K562 (cell line): ENCODE measurements around the gene RNF25. TPM values are rescaled to one million over a fixed set of nuclear protein-coding genes. Genes with fewer than 3 reads are reported as not detected.

ENCODE experiments used
- ATAC-seq: fragments of 200-7000 bp; cut with Tn5 transposase; 3 replicates; pipeline ENCODE4 v1.9.1; 2020; ENCODE audit warnings: moderate library complexity
- BruUV-seq: library from RNA; stranded (reverse); fragments of 400-500 nt; replicated peaks from 2 replicates; lab custom pipeline; 2021; lab: Mats Ljungman, UMichigan
- CTCF ChIA-PET: fragments of 300-600 bp; formaldehyde crosslinking; extraction: SDS; loops from one replicate; lab custom pipeline; 2021; ENCODE audit warnings: low intra/inter-chr PET ratio; lab: Yijun Ruan, JAX
- POLR2A ChIA-PET: fragments of 300-600, 350-650 bp; sonication (Branson Sonifier 250); formaldehyde crosslinking; extraction: SDS; loops from one replicate; lab custom pipeline; 2021; ENCODE audit warnings: antibody characterized with exemption, inconsistent platforms; lab: Yijun Ruan, JAX
- DNase-seq, 4 experiments: peaks; one replicate each; pipeline versions ENCODE4 v3.0.0 to v3.0.0-alpha.2; 2011 to 2018; ENCODE audit warnings: low spot score in 3 of 4, mixed read lengths in 3 of 4; ENCODE audit errors: extremely low read depth in 1 of 4
- FAIRE-seq: peaks from 2 replicates; lab custom pipeline; 2011; peaks lifted over from hg19 to GRCh38; lab: Jason Lieb, UNC
- H2AFZ ChIP-seq: 2 replicates; pipeline ENCODE4 v1.6.0; 2011; ENCODE audit warnings: low read depth, low read length, control low read depth, inconsistent platforms
- H3K27ac ChIP-seq: fragments of 200-600 bp; 3 replicates; pipeline ENCODE4 v1.8.0; 2011; ENCODE audit warnings: low read depth, mild to moderate bottlenecking, control low read depth, inconsistent platforms, low read length, moderate library complexity, mixed read lengths; ENCODE audit errors: extremely low read depth
- H3K27me3 ChIP-seq, 2 experiments: fragments of 300-600 bp in 1 of 2; 2 replicates in 1 of 2; 3 replicates in 1 of 2; pipeline versions ENCODE4 v1.6.0 to v1.8.0; 2011; ENCODE audit warnings: inconsistent platforms in 2 of 2, low read length in 2 of 2, mild to moderate bottlenecking in 1 of 2, mixed read lengths in 1 of 2, moderate library complexity in 1 of 2; ENCODE audit not compliant: control insufficient read depth in 2 of 2, insufficient read depth in 2 of 2
- H3K36me3 ChIP-seq: fragments of 300-600 bp; 3 replicates; pipeline ENCODE4 v1.8.0; 2011; ENCODE audit warnings: mild to moderate bottlenecking, low read length, inconsistent platforms; ENCODE audit not compliant: control insufficient read depth, insufficient read depth
- H3K4me1 ChIP-seq, 2 experiments: fragments of 200-600 bp in 1 of 2; replicated peaks in 1 of 2; 2 replicates in 1 of 2; 3 replicates in 1 of 2; pipeline versions ENCODE4 v1.5.1 to v1.8.0; 2011; ENCODE audit warnings: inconsistent platforms in 2 of 2, low read length in 2 of 2, mild to moderate bottlenecking in 1 of 2, mixed read lengths in 1 of 2, moderate library complexity in 1 of 2; ENCODE audit not compliant: control insufficient read depth in 2 of 2, insufficient read depth in 2 of 2
- H3K4me2 ChIP-seq: 2 replicates; pipeline ENCODE4 v1.6.1; 2011; ENCODE audit warnings: low read length, control low read depth, inconsistent platforms, mixed read lengths; ENCODE audit not compliant: insufficient read depth
- H3K4me3 ChIP-seq: fragments of 200-600 bp; sonication (generic), shearing (Covaris generic); 2 replicates; pipeline ENCODE4 v1.5.1; 2016; ENCODE audit warnings: control low read depth, inconsistent platforms
- H3K79me2 ChIP-seq: fragments of 200-600 bp; 3 replicates; pipeline ENCODE4 v1.8.0; 2011; ENCODE audit warnings: low read length, inconsistent platforms; ENCODE audit not compliant: control insufficient read depth, insufficient read depth
- H3K9ac ChIP-seq, 2 experiments: 2 replicates each; pipeline versions ENCODE4 v1.6.0 to v1.6.1; 2011; ENCODE audit warnings: low read depth in 2 of 2, low read length in 2 of 2, control low read depth in 1 of 2, inconsistent platforms in 1 of 2, mild to moderate bottlenecking in 1 of 2, mixed read lengths in 1 of 2; ENCODE audit not compliant: insufficient read depth in 1 of 2
- H3K9me1 ChIP-seq: one replicate; pipeline ENCODE4 v1.6.0; 2011; ENCODE audit warnings: inconsistent platforms, mild to moderate bottlenecking, low read length, moderate library complexity; ENCODE audit not compliant: control insufficient read depth, insufficient read depth
- H3K9me3 ChIP-seq: replicated peaks from 2 replicates; pipeline ENCODE4 v1.5.1; 2011; ENCODE audit warnings: low read depth, low read length, inconsistent platforms; ENCODE audit not compliant: control insufficient read depth, insufficient read depth
- H4K20me1 ChIP-seq: replicated peaks from 2 replicates; pipeline ENCODE4 v1.6.1; 2011; ENCODE audit warnings: low read length, inconsistent platforms, mixed read lengths; ENCODE audit not compliant: control insufficient read depth, insufficient read depth
- CCNT2 ChIP-seq: IDR thresholded peaks from 2 replicates; pipeline ENCODE4 v1.6.1; 2011; ENCODE audit warnings: borderline replicate concordance, low read depth, mild to moderate bottlenecking, moderate library complexity, mixed read lengths, low read length; ENCODE audit not compliant: insufficient read length; ENCODE audit errors: extremely low read depth
- ERF ChIP-seq: fragments of 450-650 bp; formaldehyde crosslinking; IDR thresholded peaks from 2 replicates; pipeline ENCODE4 v1.4.0; 2020; ENCODE audit warnings: mild to moderate bottlenecking, mixed read lengths
- RBFOX2 ChIP-seq: fragments of 200-400 bp; formaldehyde crosslinking; IDR thresholded peaks from 2 replicates; pipeline ENCODE4 v1.6.1; 2017; ENCODE audit warnings: low read depth, mild to moderate bottlenecking, low read length, moderate library complexity
- RFX5 ChIP-seq: IDR thresholded peaks from 2 replicates; pipeline ENCODE4 v1.6.1; 2011; ENCODE audit warnings: low read depth, mild to moderate bottlenecking, improper control_type of control experiment, low read length
- ZBTB17 ChIP-seq: fragments of 450-650 bp; formaldehyde crosslinking; IDR thresholded peaks from 2 replicates; pipeline ENCODE4 v1.4.0; 2020; ENCODE audit warnings: mild to moderate bottlenecking
- WGBS: fragments of 100-300 bp; shearing (Covaris generic); methylation state at CpG from one replicate; pipeline ENCODE4 v1.1.6; 2016; ENCODE audit warnings: low coverage, mixed read lengths; ENCODE audit not compliant: insufficient coverage; ENCODE audit errors: missing lambda C conversion rate; 5-methylcytosine and 5-hydroxymethylcytosine counted together
- in situ Hi-C: fragments of 300-500 bp; cut with MboI; formaldehyde crosslinking; loops from 4 replicates; pipeline ENCODE4 v1.15.0; 2018; ENCODE audit warnings: inconsistent platforms, mixed read lengths
- intact Hi-C: fragments of 100-400 bp; cut with micrococcal nuclease; formaldehyde crosslinking; loops from 2 replicates; pipeline ENCODE4 v1.14.2; 2022
- polyA plus RNA-seq, 8 experiments: library from polyadenylated mRNA; depleted of rRNA in 4 of 8; stranded (reverse) in 5 of 8; unstranded in 3 of 8; fragments of >200 nt; fragmentation: Nextera tagmentation in 2 of 8; fragmentation: Illumina TruSeq in 1 of 8; extraction: Ambion mirVana in 2 of 8; extraction: Trizol in 1 of 8; gene quantifications; 2 replicates each; pipeline versions ENCODE4 v1.2.1 to v1.2.3, GENCODE V29; 2011 to 2014; ENCODE audit warnings: inconsistent platforms in 1 of 8, missing spikeins in 1 of 8
- total RNA-seq, 7 experiments: library from RNA; depleted of rRNA in 6 of 7; stranded (reverse); fragments of >200 nt in 6 of 7; fragmentation: Illumina TruSeq in 2 of 7; extraction: Trizol in 2 of 7; gene quantifications; 2 replicates each; pipeline versions ENCODE4 v1.2.1 to v1.2.3, GENCODE V29; 2011 to 2021; ENCODE audit warnings: low replicate concordance in 1 of 7

Gene RNF25
- total and polyA plus RNA-seq, 9 of the 15 experiments (the other 6 are each of a cell fraction or from before 2014, with no cell fraction given) = 2.3 to 49.8 (median 20.5) TPM

- Histone ChIP-seq H3K27ac (no peak overlapping the region), H2AFZ (no peak overlapping the region), H3K9me3 (no peaks in the 10 kb centered on the region), H3K36me3 (peaks cover 82% of the 10 kb centered on the region), H4K20me1 (no peaks in the 10 kb centered on the region), H3K9ac (no peak overlapping the region), H3K79me2 (0 out of 3 replicates have a peak, but pooled peaks cover 4% of the 10 kb centered on the region), H3K27me3 (no peaks in the 10 kb centered on the region), H3K4me1 (no peaks in the 10 kb centered on the region), H3K4me3 (no peak overlapping the region), H3K4me2 (no peak overlapping the region), H3K9me1 (no peaks in the 10 kb centered on the region)
- ChIA-PET POLR2A (interaction anchor here (0.6 to 3.7 kb wide), 3 partner anchors 15 to 374 kb away, joined by 3 to 10 read pairs (median 5); partner anchors contain the start of genes AAMP, BCS1L, PNKD and ZNF142), CTCF (no interaction called here)
- TF ChIP-seq RFX5 (no peak), ERF (CRISPR knock-in tag) (no peak), ZBTB17 (CRISPR knock-in tag) (no peak)
- intact Hi-C loops = loop anchor here (10.0 kb wide), 2 partner anchors 239 to 369 kb away; partner anchors contain the start of genes AAMP and PNKD
- in situ Hi-C loops = no loop called here
- BruUV-seq = no TSS peak
- no peak for FAIRE-seq
- no peak for ATAC-seq
- WGBS = 96% methylated on average over 8 of the region's 10 CpGs
- no peak for DNase-seq
Observed at GRCh38 chr2:218643751-218644310, 28.0 kb downstream of the RNF25 start.

GRCh38 chr2:218642786-218643185 is 29.0 kb downstream of the RNF25 start:
- FAIRE-seq (no peak), DNase-seq (no peak), ATAC-seq (no peak)
- no TSS peak for BruUV-seq
- H3K9ac ChIP-seq = no peak overlapping the region
- no peaks in the 10 kb centered on the region for H3K4me1 ChIP-seq
- no peak overlapping the region for H3K4me3 ChIP-seq
- POLR2A ChIA-PET = interaction anchor here (3.7 kb wide), 1 partner anchor 16 kb away, joined by 10 read pairs; the partner anchor contains the start of genes BCS1L and ZNF142
- 86% methylated on average over 16 of the region's 17 CpGs for WGBS
- H3K79me2 ChIP-seq = 0 out of 3 replicates have a peak, but pooled peaks cover 4% of the 10 kb centered on the region
- peaks cover 81% of the 10 kb centered on the region for H3K36me3 ChIP-seq
- in situ Hi-C loops = no loop called here
- no peak overlapping the region for H3K27ac ChIP-seq
- TF ChIP-seq RBFOX2 (peak; percentile 44), CCNT2 (no peak)
- no peaks in the 10 kb centered on the region for H3K9me1 ChIP-seq
- no peaks in the 10 kb centered on the region for H3K9me3 ChIP-seq
- intact Hi-C loops = loop anchor here (10.0 kb wide), 2 partner anchors 238 to 368 kb away; partner anchors contain the start of genes AAMP and PNKD
- no peak overlapping the region for H2AFZ ChIP-seq
- no peak overlapping the region for H3K4me2 ChIP-seq
- CTCF ChIA-PET = no interaction called here
- no peaks in the 10 kb centered on the region for H3K27me3 ChIP-seq
- H4K20me1 ChIP-seq = no peaks in the 10 kb centered on the region
